ENCODE measurements around the gene CUBN. TPM values are rescaled to one million over a fixed set of nuclear protein-coding genes. Genes with fewer than 3 reads are reported as not detected.

CUBN gene
- total RNA-seq, 1 experiment from 2014 or later, result 0.80 TPM

DNA sequence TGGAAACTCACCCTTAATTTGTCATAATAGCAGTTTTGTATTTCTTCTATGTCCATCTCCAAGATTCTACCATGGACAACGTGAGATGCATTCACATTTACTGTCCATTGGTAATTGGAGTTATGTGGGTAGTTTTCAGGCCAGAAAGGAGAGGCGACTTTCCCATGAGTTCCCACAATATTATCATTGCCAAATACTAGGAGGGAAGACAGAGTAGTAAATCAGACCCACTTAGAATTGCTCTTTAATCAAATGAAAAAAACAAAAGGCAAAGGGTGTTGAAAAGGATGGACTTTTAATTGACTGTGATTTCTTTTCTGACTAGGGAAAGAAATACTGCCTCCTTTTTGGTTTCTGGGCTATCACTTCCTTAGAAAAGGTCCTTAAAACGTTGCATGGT lies 190.7 kb downstream of the CUBN start:
- TF ChIP-seq, protein P1, sequence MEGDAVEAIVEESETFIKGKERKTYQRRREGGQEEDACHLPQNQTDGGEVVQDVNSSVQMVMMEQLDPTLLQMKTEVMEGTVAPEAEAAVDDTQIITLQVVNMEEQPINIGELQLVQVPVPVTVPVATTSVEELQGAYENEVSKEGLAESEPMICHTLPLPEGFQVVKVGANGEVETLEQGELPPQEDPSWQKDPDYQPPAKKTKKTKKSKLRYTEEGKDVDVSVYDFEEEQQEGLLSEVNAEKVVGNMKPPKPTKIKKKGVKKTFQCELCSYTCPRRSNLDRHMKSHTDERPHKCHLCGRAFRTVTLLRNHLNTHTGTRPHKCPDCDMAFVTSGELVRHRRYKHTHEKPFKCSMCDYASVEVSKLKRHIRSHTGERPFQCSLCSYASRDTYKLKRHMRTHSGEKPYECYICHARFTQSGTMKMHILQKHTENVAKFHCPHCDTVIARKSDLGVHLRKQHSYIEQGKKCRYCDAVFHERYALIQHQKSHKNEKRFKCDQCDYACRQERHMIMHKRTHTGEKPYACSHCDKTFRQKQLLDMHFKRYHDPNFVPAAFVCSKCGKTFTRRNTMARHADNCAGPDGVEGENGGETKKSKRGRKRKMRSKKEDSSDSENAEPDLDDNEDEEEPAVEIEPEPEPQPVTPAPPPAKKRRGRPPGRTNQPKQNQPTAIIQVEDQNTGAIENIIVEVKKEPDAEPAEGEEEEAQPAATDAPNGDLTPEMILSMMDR (conservative IDR thresholded peaks at IDR 0.05; ENCODE audit: low read depth, low read length), result no peak
- TF ChIP-seq EZH2 (IDR thresholded peaks at IDR 0.05; ENCODE audit: low read length, unreplicated experiment) (no peak), EZH2phosphoT487 (IDR thresholded peaks at IDR 0.05; ENCODE audit: borderline replicate concordance, low read length) (no peak)
- Histone ChIP-seq H4K20me1 (ENCODE audit: low read length) (no peaks in the 10 kb centered on the region), H3K9ac (ENCODE audit: low read length) (no peak overlapping the region), H3K4me1 (ENCODE audit: insufficient read depth, low read length) (no peaks in the 10 kb centered on the region), H3K9me2 (replicated peaks; ENCODE audit: low read length) (no peaks in the 10 kb centered on the region), H3K79me2 (ENCODE audit: low read length) (no peaks in the 10 kb centered on the region), H3K4me3 (ENCODE audit: low read length) (no peak overlapping the region), H2AFZ (ENCODE audit: low read length) (no peak overlapping the region), H3K27ac (ENCODE audit: low read length) (no peak overlapping the region), H3K9me3 (ENCODE audit: low read length) (no peaks in the 10 kb centered on the region), H3K4me2 (ENCODE audit: low read length) (no peak overlapping the region), H3F3A (ENCODE audit: low read length, unreplicated experiment) (no peaks in the 10 kb centered on the region), H3K27me3 (ENCODE audit: low read length) (no peaks in the 10 kb centered on the region), H3K36me3 (ENCODE audit: low read depth, low read length) (no peaks in the 10 kb centered on the region)
- DNase-seq, result no peak
- ChIA-PET CTCF (no interaction called here), POLR2A (ENCODE audit: unreplicated experiment) (no interaction called here)
- intact Hi-C loops (cut with micrococcal nuclease), result no loop called here
- BruUV-seq (replicated peaks), result no TSS peak
- ATAC-seq, result no peak

DNA sequence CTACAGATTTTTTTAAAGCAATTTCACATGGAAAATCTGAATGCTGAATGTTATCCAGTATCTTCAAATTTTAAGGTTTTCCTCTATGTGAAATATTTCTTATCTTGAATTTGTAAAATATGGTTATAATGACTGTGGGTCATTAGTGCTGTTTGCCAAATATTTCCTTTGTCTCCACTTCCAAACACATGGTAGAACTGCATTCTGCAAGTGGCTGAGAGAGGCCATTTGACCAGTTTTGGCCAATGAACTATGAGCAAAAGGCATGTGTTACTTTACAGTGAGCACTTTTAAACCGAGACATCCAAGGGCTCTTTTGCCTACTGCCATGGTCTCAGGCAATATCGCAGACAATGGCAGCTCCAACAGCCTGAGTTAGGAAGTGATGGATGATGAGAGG lies 195.2 kb downstream of the CUBN start:
- TF ChIP-seq, protein P1 (conservative IDR thresholded peaks at IDR 0.05; ENCODE audit: low read depth, low read length), result no peak
- TF ChIP-seq EZH2phosphoT487 (IDR thresholded peaks at IDR 0.05; ENCODE audit: borderline replicate concordance, low read length), result no peak
- TF ChIP-seq EZH2 (IDR thresholded peaks at IDR 0.05; ENCODE audit: low read length, unreplicated experiment), result no peak

DNA sequence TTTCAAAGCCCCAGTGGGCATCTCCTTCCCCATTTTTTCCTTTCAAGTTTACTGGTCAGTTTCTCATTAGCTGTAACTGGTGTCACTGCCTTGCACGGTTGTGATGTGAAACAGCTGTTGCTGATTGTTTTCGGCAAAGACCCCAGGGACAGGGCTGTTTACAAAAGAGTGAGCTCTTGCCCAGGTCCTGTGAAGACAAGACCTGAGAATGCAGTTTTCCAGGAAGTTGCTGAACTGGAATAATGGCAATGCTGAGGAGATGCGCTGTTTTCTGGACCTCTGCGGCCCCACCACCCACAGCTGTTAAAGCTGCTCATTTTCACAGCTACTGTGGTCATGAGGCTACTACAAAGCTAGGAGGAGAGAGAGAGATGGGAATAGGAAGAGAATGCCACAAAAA lies 195.8 kb downstream of the CUBN start:
- no peak overlapping the region for H3K4me3 ChIP-seq (ENCODE audit: low read length)
- intact Hi-C loops (cut with micrococcal nuclease), result no loop called here
- ATAC-seq, result no peak

More for the DNA sequence above, 195.2 kb downstream of the CUBN start:
- Histone ChIP-seq H3K27ac (ENCODE audit: low read length) (no peak overlapping the region), H2AFZ (ENCODE audit: low read length) (no peak overlapping the region), H3F3A (ENCODE audit: low read length, unreplicated experiment) (no peaks in the 10 kb centered on the region), H3K4me3 (ENCODE audit: low read length) (no peak overlapping the region), H3K4me2 (ENCODE audit: low read length) (no peak overlapping the region), H3K36me3 (ENCODE audit: low read depth, low read length) (no peaks in the 10 kb centered on the region), H3K9ac (ENCODE audit: low read length) (no peak overlapping the region), H3K9me3 (ENCODE audit: low read length) (no peaks in the 10 kb centered on the region), H3K79me2 (ENCODE audit: low read length) (no peaks in the 10 kb centered on the region), H3K27me3 (ENCODE audit: low read length) (no peaks in the 10 kb centered on the region), H3K4me1 (ENCODE audit: insufficient read depth, low read length) (no peaks in the 10 kb centered on the region), H4K20me1 (ENCODE audit: low read length) (no peaks in the 10 kb centered on the region), H3K9me2 (replicated peaks; ENCODE audit: low read length) (no peaks in the 10 kb centered on the region)
- BruUV-seq (replicated peaks), result no TSS peak
- ChIA-PET CTCF (no interaction called here), POLR2A (ENCODE audit: unreplicated experiment) (no interaction called here)
- DNase-seq, result no peak
- intact Hi-C loops (cut with micrococcal nuclease), result no loop called here
- ATAC-seq, result no peak

More for the DNA sequence above, 195.8 kb downstream of the CUBN start:
- Histone ChIP-seq H3K4me2 (ENCODE audit: low read length) (no peak overlapping the region), H3K27me3 (ENCODE audit: low read length) (no peaks in the 10 kb centered on the region), H3K9me3 (ENCODE audit: low read length) (no peaks in the 10 kb centered on the region), H2AFZ (ENCODE audit: low read length) (no peak overlapping the region), H3K9ac (ENCODE audit: low read length) (no peak overlapping the region), H3K4me1 (ENCODE audit: insufficient read depth, low read length) (no peaks in the 10 kb centered on the region), H3K9me2 (replicated peaks; ENCODE audit: low read length) (no peaks in the 10 kb centered on the region), H4K20me1 (ENCODE audit: low read length) (no peaks in the 10 kb centered on the region), H3K79me2 (ENCODE audit: low read length) (no peaks in the 10 kb centered on the region), H3K27ac (ENCODE audit: low read length) (no peak overlapping the region), H3K36me3 (ENCODE audit: low read depth, low read length) (no peaks in the 10 kb centered on the region), H3F3A (ENCODE audit: low read length, unreplicated experiment) (no peaks in the 10 kb centered on the region)
- POLR2A ChIA-PET (ENCODE audit: unreplicated experiment), result no interaction called here
- TF ChIP-seq EZH2 (IDR thresholded peaks at IDR 0.05; ENCODE audit: low read length, unreplicated experiment), result no peak
- TF ChIP-seq, protein P1 (conservative IDR thresholded peaks at IDR 0.05; ENCODE audit: low read depth, low read length), result no peak
- TF ChIP-seq EZH2phosphoT487 (IDR thresholded peaks at IDR 0.05; ENCODE audit: borderline replicate concordance, low read length), result no peak
- no peak for DNase-seq
- BruUV-seq (replicated peaks), result no TSS peak
- CTCF ChIA-PET, result no interaction called here
